Osteoblast (primary cell): Measurements from ENCODE around the gene OTULIN. TPM values are rescaled to one million over a fixed set of nuclear protein-coding genes. Genes with fewer than 3 reads are reported as not detected.

ENCODE experiments used
- DNase-seq: peaks from one replicate; pipeline ENCODE4 v3.0.0; 2011; ENCODE audit warnings: low spot score, mixed read lengths; ENCODE audit not compliant: insufficient read length; ENCODE audit errors: missing footprints
- H2AFZ ChIP-seq: 2 replicates; pipeline ENCODE4 v1.6.0; 2011; ENCODE audit warnings: mild to moderate bottlenecking, low read length
- H3K27ac ChIP-seq: 2 replicates; pipeline ENCODE4 v1.5.1; 2011; ENCODE audit warnings: mild to moderate bottlenecking, low read depth, low read length, moderate library complexity
- H3K27me3 ChIP-seq: 2 replicates; pipeline ENCODE4 v1.6.0; 2012; ENCODE audit warnings: mild to moderate bottlenecking, control low read depth, inconsistent platforms, low read length, moderate library complexity; ENCODE audit not compliant: insufficient read depth
- H3K36me3 ChIP-seq: 2 replicates; pipeline ENCODE4 v1.5.1; 2011; ENCODE audit warnings: mild to moderate bottlenecking, low read length, control low read depth, moderate library complexity; ENCODE audit not compliant: insufficient read depth
- H3K4me1 ChIP-seq: 2 replicates; pipeline ENCODE4 v1.5.1; 2011; ENCODE audit warnings: mild to moderate bottlenecking, low read length, control low read depth, moderate library complexity; ENCODE audit not compliant: insufficient read depth
- H3K4me2 ChIP-seq: 2 replicates; pipeline ENCODE4 v1.6.0; 2011; ENCODE audit warnings: mild to moderate bottlenecking, low read length; ENCODE audit not compliant: insufficient read depth
- H3K4me3 ChIP-seq: fragments of 200-600 bp; sonication (generic); 3 replicates; pipeline ENCODE4 v1.5.1; 2012; ENCODE audit warnings: mild to moderate bottlenecking, low read length, inconsistent platforms; ENCODE audit not compliant: insufficient read depth
- H3K79me2 ChIP-seq: 2 replicates; pipeline ENCODE4 v1.6.0; 2012; ENCODE audit warnings: mild to moderate bottlenecking, low read length, control low read depth, inconsistent platforms; ENCODE audit not compliant: insufficient read depth
- H3K9me3 ChIP-seq: 2 replicates; pipeline ENCODE4 v1.5.1; 2011; ENCODE audit warnings: low read depth, low read length, control low read depth
- H4K20me1 ChIP-seq: 2 replicates; pipeline ENCODE4 v1.6.0; 2012; ENCODE audit warnings: mild to moderate bottlenecking, low read length, control low read depth; ENCODE audit not compliant: insufficient read depth
- total RNA-seq: library from RNA; depleted of rRNA; stranded (reverse); fragments of >200 nt; gene quantifications from 2 replicates; pipeline ENCODE4 v1.2.3, GENCODE V29; 2012
- TF ChIP-seq, protein P1 (sequence below): IDR thresholded peaks from 2 replicates; pipeline ENCODE4 v1.5.1; 2011; ENCODE audit warnings: mild to moderate bottlenecking, low read depth, low read length, moderate library complexity; ENCODE audit errors: extremely low read depth

OTULIN gene
- total RNA-seq, 1 donor, result 29.7 TPM

DNA sequence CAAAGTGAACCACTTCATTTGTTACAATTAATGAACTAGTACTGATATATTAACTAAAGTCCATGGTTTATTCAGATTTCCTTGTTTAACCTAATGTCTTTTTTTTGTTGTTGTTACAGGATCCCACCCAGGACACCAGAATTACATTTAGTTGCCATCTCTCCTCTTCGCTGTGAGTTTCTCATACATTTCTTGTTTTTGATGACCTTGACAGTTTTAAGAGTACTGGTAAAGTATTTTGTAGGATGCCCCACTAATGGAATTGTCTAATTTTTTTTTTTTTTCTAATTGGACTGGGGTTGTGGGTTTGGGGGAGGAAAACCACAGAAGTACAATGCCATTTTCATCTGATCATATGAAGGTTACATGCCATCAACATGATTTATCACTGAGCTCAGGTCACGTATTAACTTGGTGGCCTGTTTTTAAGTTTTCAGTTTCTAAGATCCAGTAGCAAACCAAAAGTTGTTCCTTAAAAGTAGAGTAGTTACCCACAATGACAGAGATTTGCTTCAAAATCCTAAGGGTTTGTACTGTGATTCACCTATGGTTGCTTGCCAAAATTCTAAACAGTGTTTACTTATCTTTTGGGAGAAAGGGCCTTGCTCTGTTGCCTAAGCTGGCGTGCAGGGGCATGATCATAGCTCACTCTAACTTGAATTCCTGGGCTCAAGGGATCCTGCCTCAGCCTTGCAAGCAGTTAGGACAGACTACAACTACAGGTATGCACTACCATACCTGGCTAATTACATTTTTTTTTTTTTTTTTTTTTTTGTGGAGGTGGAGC, 4.5 kb upstream of the OTULIN start:
- peak; percentile 87 for DNase-seq
- Histone ChIP-seq H3K36me3 (no peaks in the 10 kb centered on the region), H3K4me2 (peak overlapping the region; percentile 42), H3K79me2 (peaks cover 17% of the 10 kb centered on the region), H3K27ac (peak overlapping the region; percentile 53), H4K20me1 (peaks cover under 1% of the 10 kb centered on the region), H3K4me3 (no peak overlapping the region), H3K4me1 (peaks cover 27% of the 10 kb centered on the region), H2AFZ (no peak overlapping the region), H3K9me3 (no peaks in the 10 kb centered on the region), H3K27me3 (no peaks in the 10 kb centered on the region)
- TF ChIP-seq, protein P1, sequence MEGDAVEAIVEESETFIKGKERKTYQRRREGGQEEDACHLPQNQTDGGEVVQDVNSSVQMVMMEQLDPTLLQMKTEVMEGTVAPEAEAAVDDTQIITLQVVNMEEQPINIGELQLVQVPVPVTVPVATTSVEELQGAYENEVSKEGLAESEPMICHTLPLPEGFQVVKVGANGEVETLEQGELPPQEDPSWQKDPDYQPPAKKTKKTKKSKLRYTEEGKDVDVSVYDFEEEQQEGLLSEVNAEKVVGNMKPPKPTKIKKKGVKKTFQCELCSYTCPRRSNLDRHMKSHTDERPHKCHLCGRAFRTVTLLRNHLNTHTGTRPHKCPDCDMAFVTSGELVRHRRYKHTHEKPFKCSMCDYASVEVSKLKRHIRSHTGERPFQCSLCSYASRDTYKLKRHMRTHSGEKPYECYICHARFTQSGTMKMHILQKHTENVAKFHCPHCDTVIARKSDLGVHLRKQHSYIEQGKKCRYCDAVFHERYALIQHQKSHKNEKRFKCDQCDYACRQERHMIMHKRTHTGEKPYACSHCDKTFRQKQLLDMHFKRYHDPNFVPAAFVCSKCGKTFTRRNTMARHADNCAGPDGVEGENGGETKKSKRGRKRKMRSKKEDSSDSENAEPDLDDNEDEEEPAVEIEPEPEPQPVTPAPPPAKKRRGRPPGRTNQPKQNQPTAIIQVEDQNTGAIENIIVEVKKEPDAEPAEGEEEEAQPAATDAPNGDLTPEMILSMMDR, result no peak

DNA sequence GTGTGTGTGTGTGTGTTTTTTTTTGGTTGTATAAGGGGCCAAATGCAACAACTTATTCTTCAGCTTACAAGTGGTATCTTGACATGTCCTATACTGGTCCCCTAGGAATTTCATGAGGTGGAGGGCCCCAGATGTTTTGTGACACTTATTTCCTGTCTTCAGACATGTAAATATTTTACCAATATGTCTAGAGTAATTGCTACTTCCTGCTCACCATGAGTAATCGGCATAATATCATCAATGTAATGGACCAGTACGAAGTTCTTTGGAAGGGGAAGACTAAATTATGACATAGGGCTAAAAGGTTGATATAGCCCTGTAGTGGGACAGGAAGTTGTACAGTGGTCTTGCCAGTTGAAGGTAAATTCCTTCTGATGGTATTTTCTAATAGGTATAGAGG, 3.7 kb upstream of the OTULIN start:
- peaks cover 30% of the 10 kb centered on the region for H3K4me1 ChIP-seq
- DNase-seq, result no peak

DNA sequence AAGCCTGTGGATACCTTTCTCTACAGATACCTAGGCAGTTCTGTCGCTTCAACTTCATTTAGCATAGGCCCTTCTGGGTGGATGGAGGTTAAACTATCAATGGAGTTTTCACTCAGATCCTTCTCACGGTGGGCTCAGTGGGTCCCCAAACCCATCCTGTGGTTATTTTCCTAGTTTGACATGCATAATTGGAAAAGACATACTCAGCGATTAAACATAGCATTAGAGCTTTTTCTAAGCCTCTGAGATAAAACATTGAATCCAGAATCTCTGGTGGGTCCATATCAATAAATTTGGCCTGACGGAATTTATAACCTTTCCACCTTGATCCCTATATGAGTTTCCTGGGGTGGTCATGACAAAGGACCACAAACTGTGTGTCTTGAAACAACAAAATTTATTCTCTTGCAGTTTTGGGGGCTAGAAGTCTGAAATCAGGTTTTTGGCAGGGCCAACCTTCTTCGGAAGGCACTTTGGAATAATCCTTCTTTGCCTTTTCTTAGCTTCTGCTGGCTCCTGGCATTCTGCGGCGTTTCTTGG, 1.7 kb upstream of the OTULIN start:
- Histone ChIP-seq H2AFZ (no peak overlapping the region), H3K36me3 (no peaks in the 10 kb centered on the region), H3K27ac (no peak overlapping the region), H3K4me1 (peaks cover 42% of the 10 kb centered on the region), H3K27me3 (no peaks in the 10 kb centered on the region), H4K20me1 (peaks cover 27% of the 10 kb centered on the region), H3K79me2 (peaks cover 45% of the 10 kb centered on the region), H3K9me3 (no peaks in the 10 kb centered on the region), H3K4me3 (no peak overlapping the region), H3K4me2 (peak overlapping the region; percentile 93)
- peak; percentile 53 for DNase-seq
- TF ChIP-seq, protein P1, result no peak

More for the DNA sequence above, 3.7 kb upstream of the OTULIN start:
- Histone ChIP-seq H3K27me3 (no peaks in the 10 kb centered on the region), H3K4me2 (no peak overlapping the region), H2AFZ (no peak overlapping the region), H4K20me1 (peaks cover 8% of the 10 kb centered on the region), H3K9me3 (no peaks in the 10 kb centered on the region), H3K79me2 (peaks cover 26% of the 10 kb centered on the region), H3K27ac (no peak overlapping the region), H3K36me3 (no peaks in the 10 kb centered on the region), H3K4me3 (no peak overlapping the region)
- TF ChIP-seq, protein P1, result no peak

DNA sequence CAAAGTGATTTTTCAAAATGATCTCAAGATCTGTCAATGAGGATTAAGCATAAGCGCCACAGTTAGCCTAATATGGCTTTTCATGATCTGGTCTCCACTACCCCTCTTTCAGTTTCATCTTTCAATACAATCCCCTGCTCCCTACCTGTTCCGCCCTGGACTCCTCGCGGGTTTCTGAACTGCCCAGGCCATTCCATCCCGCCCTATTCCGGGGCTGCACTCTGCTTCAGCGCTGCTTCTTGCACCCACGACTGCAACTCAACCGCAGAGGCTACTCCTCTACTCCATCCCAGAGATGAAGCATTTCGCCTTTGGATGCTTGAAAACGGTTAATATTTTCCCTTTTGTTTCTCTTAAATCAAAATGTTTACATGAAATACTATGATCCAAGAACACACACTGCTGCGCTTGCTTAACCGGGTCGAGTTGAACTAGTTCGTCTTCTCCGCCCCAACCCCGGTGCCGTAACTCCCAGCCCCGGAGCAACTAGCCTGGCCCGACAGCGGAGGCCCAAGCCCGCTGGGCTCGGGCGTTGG, 716 bp upstream of the OTULIN start:
- peak overlapping the region; percentile 93 for H3K4me2 ChIP-seq
- peaks cover 47% of the 10 kb centered on the region for H3K4me1 ChIP-seq
- peak overlapping the region; percentile 83 for H3K27ac ChIP-seq
- DNase-seq, result peak; percentile 83
- H2AFZ ChIP-seq, result peak overlapping the region; percentile 96
- TF ChIP-seq, protein P1, result no peak
- peak overlapping the region; percentile 83 for H3K4me3 ChIP-seq
- peaks cover 55% of the 10 kb centered on the region for H3K79me2 ChIP-seq
- no peaks in the 10 kb centered on the region for H3K36me3 ChIP-seq
- H4K20me1 ChIP-seq, result peaks cover 33% of the 10 kb centered on the region
- H3K9me3 ChIP-seq, result no peaks in the 10 kb centered on the region
- H3K27me3 ChIP-seq, result no peaks in the 10 kb centered on the region
